ENCODE data around the gene DIP2C.

- TF ChIP-seq FOXA1 (IDR thresholded peaks at IDR 0.05) (no peak), SP1 (IDR thresholded peaks at IDR 0.05) (no peak), CTBP1 (IDR thresholded peaks at IDR 0.05; ENCODE audit: borderline replicate concordance) (no peak), FOXM1 (IDR thresholded peaks at IDR 0.05; ENCODE audit: borderline replicate concordance) (no peak), BHLHE40 (IDR thresholded peaks at IDR 0.05; ENCODE audit: borderline replicate concordance) (no peak), L3MBTL2 (conservative IDR thresholded peaks at IDR 0.05) (no peak), NFRKB (IDR thresholded peaks at IDR 0.05) (no peak), SUZ12 (IDR thresholded peaks at IDR 0.05) (no peak), ZNF384 (IDR thresholded peaks at IDR 0.05) (no peak), TARDBP (IDR thresholded peaks at IDR 0.05) (no peak)
- TF ChIP-seq, protein P1, sequence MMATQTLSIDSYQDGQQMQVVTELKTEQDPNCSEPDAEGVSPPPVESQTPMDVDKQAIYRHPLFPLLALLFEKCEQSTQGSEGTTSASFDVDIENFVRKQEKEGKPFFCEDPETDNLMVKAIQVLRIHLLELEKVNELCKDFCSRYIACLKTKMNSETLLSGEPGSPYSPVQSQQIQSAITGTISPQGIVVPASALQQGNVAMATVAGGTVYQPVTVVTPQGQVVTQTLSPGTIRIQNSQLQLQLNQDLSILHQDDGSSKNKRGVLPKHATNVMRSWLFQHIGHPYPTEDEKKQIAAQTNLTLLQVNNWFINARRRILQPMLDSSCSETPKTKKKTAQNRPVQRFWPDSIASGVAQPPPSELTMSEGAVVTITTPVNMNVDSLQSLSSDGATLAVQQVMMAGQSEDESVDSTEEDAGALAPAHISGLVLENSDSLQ (IDR thresholded peaks at IDR 0.05) = no peak
Measured at GRCh38 chr10:271201-271600, 418.3 kb downstream of the DIP2C start.

Measured in HEK293T (cell line).